H1 (cell line): ENCODE measurements around the gene WNK2. TPM values are rescaled to one million over a fixed set of nuclear protein-coding genes. Genes with fewer than 3 reads are reported as not detected.

Source experiments
- CHD1 ChIP-seq: IDR thresholded peaks from 2 replicates; pipeline ENCODE4 v1.6.1; 2012; ENCODE audit warnings: low read depth, low read length, improper control_type of control experiment
- EZH2 ChIP-seq: fragments of 200-600 bp; sonication (generic); IDR thresholded peaks from 2 replicates; pipeline ENCODE4 v1.7.1; 2012; ENCODE audit warnings: low read depth, mild to moderate bottlenecking, moderate library complexity, low read length, inconsistent platforms; ENCODE audit not compliant: severe bottlenecking
- NANOG ChIP-seq: IDR thresholded peaks from 2 replicates; pipeline ENCODE4 v1.6.1; 2011; ENCODE audit warnings: low read length, low read depth, mild to moderate bottlenecking, inconsistent platforms; ENCODE audit not compliant: insufficient read depth, poor library complexity, severe bottlenecking
- PHF8 ChIP-seq: fragments of 200-600 bp; sonication (generic); conservative IDR thresholded peaks from 2 replicates; pipeline ENCODE4 v1.7.1; 2012; ENCODE audit warnings: low read depth, mild to moderate bottlenecking, inconsistent platforms, low read length, moderate library complexity
- POLR2AphosphoS5 ChIP-seq: IDR thresholded peaks from 2 replicates; pipeline ENCODE4 v1.6.1; 2011; ENCODE audit warnings: low read depth, low read length
- POU5F1 ChIP-seq: IDR thresholded peaks from 2 replicates; pipeline ENCODE4 v1.6.1; 2011; ENCODE audit warnings: low read depth, mild to moderate bottlenecking, low read length, moderate library complexity
- RFX5 ChIP-seq: IDR thresholded peaks from 2 replicates; pipeline ENCODE4 v1.6.1; 2011; ENCODE audit warnings: low read depth, low read length, improper control_type of control experiment, borderline replicate concordance
- SIN3A ChIP-seq, 2 experiments: IDR thresholded peaks in 1 of 2; conservative IDR thresholded peaks in 1 of 2; 2 replicates each; pipeline ENCODE4 v1.6.1; 2011 to 2012; ENCODE audit warnings: low read length in 2 of 2, improper control_type of control experiment in 1 of 2, low read depth in 1 of 2, mild to moderate bottlenecking in 1 of 2
- USF2 ChIP-seq: IDR thresholded peaks from 2 replicates; pipeline ENCODE4 v1.6.1; 2011; ENCODE audit warnings: low read length, improper control_type of control experiment
- polyA plus RNA-seq, 7 experiments: library from polyadenylated mRNA; depleted of rRNA in 3 of 7; stranded (reverse) in 5 of 7; unstranded in 2 of 7; fragments of >200 nt in 5 of 7; fragments of 200-250 nt in 2 of 7; gene quantifications; 1 replicate in 5 of 7; 2 replicates in 1 of 7; 4 replicates in 1 of 7; pipeline versions ENCODE4 v1.2.1 to v1.2.3, GENCODE V29; 2011 to 2013; ENCODE audit warnings: missing spikeins in 2 of 7, mixed read lengths in 2 of 7
- total RNA-seq: library from RNA; stranded (reverse); fragmentation: NEBNext Ultra II Directional; extraction: Animal tissue kit (Norgen Biotek cat#: 25700); gene quantifications from 2 replicates; pipeline ENCODE4 v1.2.1, GENCODE V29; 2021

WNK2 gene
- total and polyA plus RNA-seq, 2 of the 8 experiments (the other 6 are each of a cell fraction or from before 2014, with no cell fraction given): 12.0 to 87.2 TPM

DNA sequence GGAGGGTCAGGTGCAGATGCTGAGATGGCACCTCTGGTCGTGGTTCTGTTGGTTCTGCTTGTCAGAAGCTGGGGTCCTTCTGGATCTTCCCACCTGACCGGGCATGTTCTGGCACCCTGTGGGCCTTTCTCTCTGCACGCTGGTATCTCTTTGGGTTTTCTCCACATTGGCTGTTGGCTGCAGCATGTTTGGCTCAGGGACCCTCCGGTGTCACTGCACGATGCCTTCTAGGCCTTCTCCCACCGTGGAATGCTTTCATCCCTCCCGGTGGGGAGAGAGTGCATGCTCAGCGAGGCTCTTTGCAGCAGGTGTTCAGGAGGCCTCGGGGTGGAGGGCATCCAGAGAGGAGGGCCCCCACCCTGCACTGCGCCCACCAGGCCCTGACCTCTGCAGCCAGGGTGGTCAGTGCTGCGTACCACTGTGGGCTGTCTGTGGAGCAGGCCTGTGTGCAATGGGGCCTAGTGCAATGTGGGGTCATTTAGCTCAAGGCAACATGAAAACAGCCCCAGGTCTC is 119.4 kb downstream of the WNK2 start (continued):
- TF ChIP-seq USF2 (no peak), SIN3A (conservative IDR thresholded peaks at IDR 0.05 in 1 of 2, IDR thresholded peaks at IDR 0.05 in 1 of 2; ENCODE audit: low read depth in 1 of 2, low read length in 2 of 2) (no peak), EZH2 (no peak), RFX5 (no peak), POU5F1 (no peak), NANOG (no peak), POLR2AphosphoS5 (no peak), CHD1 (no peak), PHF8 (no peak)
